Medulla oblongata (tissue), 1 donor: Measurements from ENCODE around the gene ZSCAN1.

ENCODE experiments used
- DNase-seq: peaks from one replicate; pipeline ENCODE4 v3.0.0-alpha.2; 2015; ENCODE audit errors: extremely low spot score

Gene ZSCAN1

DNA sequence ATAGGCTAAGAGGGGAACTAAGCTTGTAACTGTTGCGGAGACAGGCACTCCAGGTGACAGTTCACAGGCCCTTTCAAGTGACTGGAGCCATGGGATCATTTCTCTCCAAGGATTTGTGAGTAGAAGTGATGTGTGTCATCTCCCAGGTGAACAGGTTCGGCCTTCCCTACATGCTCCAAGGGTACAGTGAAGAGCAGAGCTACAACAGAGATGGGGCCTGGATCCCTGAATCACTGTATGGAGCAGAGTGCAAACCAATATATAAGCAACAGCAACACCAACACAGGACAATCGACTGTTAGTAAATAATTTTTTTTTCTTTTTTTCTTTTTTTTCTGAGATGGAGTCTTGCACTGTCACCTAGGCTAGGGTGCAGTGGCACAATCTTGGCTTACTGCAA, 49.2 kb downstream of the ZSCAN1 start:
- DNase-seq: no peak

GRCh38 chr19:58084596-58085347, 50.9 kb downstream of the ZSCAN1 start:
- no peak for DNase-seq

- DNase-seq: no peak
These were observed 51.6 kb downstream of the ZSCAN1 start for GRCh38 chr19:58085348-58085875.

GRCh38 chr19:58086825-58087710, 53.2 kb downstream of the ZSCAN1 start:
- DNase-seq: no peak

DNA sequence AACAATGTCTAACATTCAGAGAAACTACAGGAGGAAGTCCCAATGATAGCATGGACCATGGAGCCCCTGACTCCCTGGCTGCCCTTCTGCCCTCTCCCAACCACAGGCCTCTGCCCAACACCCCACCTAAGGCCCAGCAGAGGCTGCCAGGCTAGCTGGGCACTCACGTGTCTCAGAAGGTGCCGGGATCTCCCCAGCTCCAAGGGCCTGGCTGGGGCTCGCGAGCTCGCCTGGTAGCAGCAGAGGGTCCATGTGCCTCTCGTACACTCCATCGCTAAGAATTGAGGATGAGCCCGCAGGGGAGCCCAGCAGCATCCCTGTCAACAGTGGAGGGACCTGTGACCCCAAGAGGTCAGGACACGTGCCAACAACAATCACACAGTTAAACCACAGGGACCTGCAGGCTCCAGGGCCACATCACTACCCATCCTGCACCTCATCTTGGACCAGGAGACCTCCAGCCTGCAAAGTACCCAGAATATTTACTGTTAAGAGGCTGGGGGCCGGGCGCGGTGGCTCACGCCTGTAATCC, 54.8 kb downstream of the ZSCAN1 start:
- no peak for DNase-seq

GRCh38 chr19:58089846-58090245, 56.0 kb downstream of the ZSCAN1 start:
- no peak for DNase-seq

GRCh38 chr19:58091251-58091995, 57.6 kb downstream of the ZSCAN1 start:
- DNase-seq: no peak

- no peak for DNase-seq
These were observed 59.2 kb downstream of the ZSCAN1 start for GRCh38 chr19:58093071-58093470.

GRCh38 chr19:58095328-58095727, 61.5 kb downstream of the ZSCAN1 start:
- no peak for DNase-seq

GRCh38 chr19:58096884-58097283, 63.1 kb downstream of the ZSCAN1 start:
- DNase-seq: no peak

DNA sequence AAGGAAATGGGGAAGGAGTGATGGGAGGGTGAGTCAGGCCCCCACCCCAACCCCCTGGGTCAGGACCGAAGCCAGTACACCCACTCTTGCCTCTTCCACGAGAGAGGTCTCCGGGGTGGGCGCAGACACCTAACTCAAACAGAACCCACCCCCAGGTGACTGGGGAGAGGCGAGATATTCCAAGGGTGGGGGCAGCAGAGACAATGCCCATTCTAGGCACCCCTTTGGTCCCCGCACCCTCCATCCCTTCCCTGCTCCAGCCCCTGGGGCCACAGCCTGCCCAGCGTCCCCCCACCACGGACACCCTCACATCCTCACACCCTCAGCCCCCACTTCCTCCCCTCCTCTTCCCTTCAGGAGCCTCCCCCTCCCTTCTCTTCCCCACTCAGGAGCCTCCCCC, 63.5 kb downstream of the ZSCAN1 start:
- no peak for DNase-seq

DNA sequence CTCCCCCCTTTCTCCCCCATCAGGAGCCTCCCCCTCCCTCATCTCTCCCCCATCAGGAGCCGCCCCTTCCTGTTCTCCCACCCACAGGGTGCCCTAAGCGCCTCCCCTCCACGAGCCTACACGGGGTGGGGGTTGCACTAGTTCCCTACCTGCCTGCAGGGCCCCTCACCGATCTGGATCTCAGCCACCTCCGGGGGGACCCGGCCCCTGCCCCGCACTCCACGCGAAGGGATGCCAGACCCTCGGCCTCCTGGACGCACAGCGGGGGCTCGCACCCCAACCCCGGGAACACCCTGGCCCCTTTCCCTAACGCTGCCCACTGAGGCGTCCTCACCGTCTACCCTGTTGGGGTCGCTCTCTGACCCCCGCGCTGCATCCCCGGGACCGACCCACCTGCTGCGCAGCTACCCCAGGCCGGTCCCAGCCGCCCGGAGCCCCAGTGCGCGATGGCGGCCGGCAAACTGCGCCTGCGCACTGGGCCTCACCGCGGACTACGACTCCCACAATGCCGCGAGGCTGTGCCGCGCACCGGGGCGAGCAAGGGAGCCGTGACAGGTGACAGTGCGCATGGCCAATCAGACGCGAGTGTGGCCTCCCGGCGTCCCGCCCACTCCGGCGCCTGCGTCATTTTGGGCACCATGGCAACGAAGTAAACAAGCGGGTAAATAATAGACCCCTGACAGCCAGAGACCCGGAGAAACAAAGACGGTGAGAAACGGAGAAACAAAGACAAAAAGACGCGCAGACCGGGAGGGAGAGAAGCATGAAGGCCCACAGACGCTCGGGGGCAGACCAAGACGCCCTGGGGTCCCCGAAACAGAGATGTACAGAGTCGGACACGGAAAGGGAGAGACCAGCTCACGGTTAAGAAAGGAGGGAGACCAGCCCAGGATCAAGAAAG, 64.2 kb downstream of the ZSCAN1 start, which contains the start of gene ZSCAN18:
ZSCAN18 (minus strand) TSS at position 451 of the 901 bp plus-strand sequence. CDS start 7,964 bp downstream, outside the sequence.
- peak; percentile 98 for DNase-seq

DNA sequence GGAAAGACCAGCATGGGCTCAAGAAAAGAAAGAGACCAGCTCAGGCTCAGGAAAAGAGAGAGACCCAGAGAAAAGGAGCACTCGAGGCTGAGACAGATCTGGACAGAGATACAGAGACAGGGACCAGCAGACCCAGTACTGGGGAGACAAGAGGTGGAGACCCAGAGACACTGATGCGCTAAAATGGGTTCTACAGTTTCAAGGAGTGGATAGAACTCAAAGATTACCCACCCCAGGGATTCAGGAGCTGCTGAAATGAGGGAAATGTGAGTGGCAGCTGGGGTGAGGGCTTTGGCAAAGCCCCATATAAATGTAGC, 64.8 kb downstream of the ZSCAN1 start:
- no peak for DNase-seq
